NCI-H2029 treated with DMSO at 0.1 percent for 48 hours (cell line): Measurements from ENCODE around the gene NRSN2.

Experiments
- DNase-seq: peaks from one replicate; lab custom pipeline; 2025; lab: John Stamatoyannopoulos, UW

The NRSN2 gene

GRCh38 chr20:397432-398237 is 50.7 kb downstream of the NRSN2 start:
- DNase-seq, result no peak

- no peak for DNase-seq
These were observed 52.3 kb downstream of the NRSN2 start for GRCh38 chr20:399182-399707.

GRCh38 chr20:400128-400453 is 53.2 kb downstream of the NRSN2 start:
- no peak for DNase-seq

GRCh38 chr20:400454-401275 is 53.8 kb downstream of the NRSN2 start:
- DNase-seq, result no peak

GRCh38 chr20:401682-402495 is 55.0 kb downstream of the NRSN2 start:
- no peak for DNase-seq

GRCh38 chr20:402496-402885 is 55.6 kb downstream of the NRSN2 start:
- no peak for DNase-seq

- DNase-seq, result no peak
These were observed 56.1 kb downstream of the NRSN2 start for GRCh38 chr20:402898-403581.

- DNase-seq, result no peak
These were observed 56.7 kb downstream of the NRSN2 start for GRCh38 chr20:403582-403957.

- DNase-seq, result no peak
These were observed 57.2 kb downstream of the NRSN2 start for GRCh38 chr20:404088-404487.
